Upper lobe of left lung (tissue), 6 donors: ENCODE measurements around the gene DGKG. TPM values are rescaled to one million over a fixed set of nuclear protein-coding genes. Genes with fewer than 3 reads are reported as not detected.

Experiments
- ATAC-seq, 2 donors: fragments of 200-7000 bp; cut with Tn5 transposase; one replicate each; pipeline ENCODE4 v1.9.1; 2022; ENCODE audit warnings: mild to moderate bottlenecking in 2 of 2, moderate library complexity in 2 of 2; ENCODE audit not compliant: low FRiP score in 2 of 2
- DNase-seq, 2 donors: peaks; one replicate each; pipeline ENCODE4 v3.0.0-alpha.2; 2019 to 2020
- H3K27ac ChIP-seq, 4 donors: fragments of 200-600 bp; sonication (generic); one replicate each; pipeline ENCODE4 v1.5.1; 2016 to 2019
- H3K27me3 ChIP-seq, 4 donors: fragments of 200-600 bp; sonication (generic); one replicate each; pipeline ENCODE4 v1.5.1; 2017 to 2019
- H3K36me3 ChIP-seq, 4 donors: fragments of 200-600 bp; sonication (generic); one replicate each; pipeline ENCODE4 v1.5.1; 2016 to 2019
- H3K4me1 ChIP-seq, 4 donors: fragments of 200-600 bp; sonication (generic); one replicate each; pipeline ENCODE4 v1.5.1; 2018 to 2019
- H3K4me3 ChIP-seq, 4 donors: fragments of 200-600 bp; sonication (generic); one replicate each; pipeline ENCODE4 v1.5.1; 2017 to 2019; ENCODE audit warnings: mild to moderate bottlenecking in 2 of 4, moderate library complexity in 1 of 4
- H3K9me3 ChIP-seq, 4 donors: fragments of 200-600 bp; sonication (generic); one replicate each; pipeline ENCODE4 v1.5.1; 2018 to 2019
- EP300 ChIP-seq, 4 donors: sonication (generic); formaldehyde crosslinking; IDR thresholded peaks; one replicate each; pipeline ENCODE4 v1.5.1; 2017; ENCODE audit warnings: antibody characterized with exemption in 4 of 4, control low read depth in 2 of 4
- POLR2A ChIP-seq, 4 donors: fragments of 450-650 bp; IDR thresholded peaks; one replicate each; pipeline ENCODE4 v1.5.1; 2016 to 2017; ENCODE audit warnings: antibody characterized with exemption in 4 of 4, mild to moderate bottlenecking in 2 of 4
- POLR2AphosphoS5 ChIP-seq, 2 donors: sonication (generic); formaldehyde crosslinking; IDR thresholded peaks; one replicate each; pipeline ENCODE4 v1.5.1; 2017; ENCODE audit warnings: antibody characterized with exemption in 2 of 2
- WGBS, 2 donors: methylation state at CpG; one replicate each; pipeline ENCODE4 v1.1.5; 2017 to 2018; 5-methylcytosine and 5-hydroxymethylcytosine counted together
- total RNA-seq, 6 donors: library from RNA; depleted of rRNA in 4 of 6; stranded (reverse); fragments of >200 nt in 4 of 6; gene quantifications; one replicate each; pipeline versions ENCODE4 v1.1.0 to v1.2.1, GENCODE V29; 2016 to 2021
- TF ChIP-seq, protein P1 (sequence below), 6 experiments: fragments of 450-650 bp in 4 of 6; fragments of 200-600 bp in 2 of 6; sonication (generic) in 2 of 6; IDR thresholded peaks; one replicate each; pipeline ENCODE4 v1.5.1; 2016 to 2019; ENCODE audit warnings: antibody characterized with exemption in 6 of 6
- donor health status: DM: no; HTN: no; CAD: no; lungs with moderate emphysema.
- donor health status: DM: no; HTN: yes; CAD: no; lungs with severe emphysema.

DGKG gene
- total RNA-seq, 6 donors from 2014 or later = 4.4 to 32.5 (median 6.5) TPM

DNA sequence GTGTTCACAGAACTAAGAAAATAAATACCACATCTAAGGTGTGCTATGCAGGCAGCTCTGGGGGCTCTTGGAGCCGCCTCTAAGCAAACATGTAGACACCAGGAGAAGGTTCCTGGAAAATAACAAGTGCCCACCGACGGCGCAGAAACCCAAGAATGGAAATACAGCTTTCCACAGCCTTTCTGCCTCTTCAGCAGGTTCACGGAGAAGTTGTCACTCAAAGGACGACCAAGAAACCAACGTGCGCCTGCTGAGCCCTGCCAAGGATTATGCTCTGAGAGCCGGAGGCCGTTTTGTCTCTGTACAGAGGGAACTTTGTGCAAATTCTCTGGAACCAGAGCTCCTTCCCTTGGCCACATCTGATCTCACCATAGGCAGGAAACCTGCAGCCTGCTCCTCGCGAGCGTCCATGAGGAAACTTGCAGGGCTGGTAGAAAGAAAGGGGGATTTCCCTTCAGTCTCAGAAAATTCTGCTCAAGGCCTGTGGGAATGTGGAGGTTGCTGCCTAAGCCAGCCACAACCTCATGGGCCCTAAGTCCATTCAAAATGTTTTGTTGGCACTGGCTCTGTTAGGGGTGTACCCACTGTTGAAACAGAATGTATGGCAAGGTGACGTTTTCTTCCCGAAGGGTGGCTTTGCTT is 212.6 kb downstream of the DGKG start:
- Histone ChIP-seq H3K9me3 (no peaks in the 10 kb centered on the region), H3K4me3 (no peak overlapping the region), H3K36me3 (no peaks in the 10 kb centered on the region), H3K27ac (no peak overlapping the region), H3K27me3 (no peaks in the 10 kb centered on the region), H3K4me1 (peaks cover 0 to 8% (median 0%) of the 10 kb centered on the region in 4 donors)
- WGBS, 2 donors = 85 to 91% methylated on average over 15 of the region's 15 CpGs
- TF ChIP-seq, protein P1, sequence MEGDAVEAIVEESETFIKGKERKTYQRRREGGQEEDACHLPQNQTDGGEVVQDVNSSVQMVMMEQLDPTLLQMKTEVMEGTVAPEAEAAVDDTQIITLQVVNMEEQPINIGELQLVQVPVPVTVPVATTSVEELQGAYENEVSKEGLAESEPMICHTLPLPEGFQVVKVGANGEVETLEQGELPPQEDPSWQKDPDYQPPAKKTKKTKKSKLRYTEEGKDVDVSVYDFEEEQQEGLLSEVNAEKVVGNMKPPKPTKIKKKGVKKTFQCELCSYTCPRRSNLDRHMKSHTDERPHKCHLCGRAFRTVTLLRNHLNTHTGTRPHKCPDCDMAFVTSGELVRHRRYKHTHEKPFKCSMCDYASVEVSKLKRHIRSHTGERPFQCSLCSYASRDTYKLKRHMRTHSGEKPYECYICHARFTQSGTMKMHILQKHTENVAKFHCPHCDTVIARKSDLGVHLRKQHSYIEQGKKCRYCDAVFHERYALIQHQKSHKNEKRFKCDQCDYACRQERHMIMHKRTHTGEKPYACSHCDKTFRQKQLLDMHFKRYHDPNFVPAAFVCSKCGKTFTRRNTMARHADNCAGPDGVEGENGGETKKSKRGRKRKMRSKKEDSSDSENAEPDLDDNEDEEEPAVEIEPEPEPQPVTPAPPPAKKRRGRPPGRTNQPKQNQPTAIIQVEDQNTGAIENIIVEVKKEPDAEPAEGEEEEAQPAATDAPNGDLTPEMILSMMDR (IDR thresholded peaks at IDR 0.05) = no peak
- TF ChIP-seq EP300 (IDR thresholded peaks at IDR 0.05) = no peak
- TF ChIP-seq POLR2A (IDR thresholded peaks at IDR 0.05) = no peak
- no peak for TF ChIP-seq POLR2AphosphoS5 (IDR thresholded peaks at IDR 0.05)
- DNase-seq = no peak
- no peak for ATAC-seq

DNA sequence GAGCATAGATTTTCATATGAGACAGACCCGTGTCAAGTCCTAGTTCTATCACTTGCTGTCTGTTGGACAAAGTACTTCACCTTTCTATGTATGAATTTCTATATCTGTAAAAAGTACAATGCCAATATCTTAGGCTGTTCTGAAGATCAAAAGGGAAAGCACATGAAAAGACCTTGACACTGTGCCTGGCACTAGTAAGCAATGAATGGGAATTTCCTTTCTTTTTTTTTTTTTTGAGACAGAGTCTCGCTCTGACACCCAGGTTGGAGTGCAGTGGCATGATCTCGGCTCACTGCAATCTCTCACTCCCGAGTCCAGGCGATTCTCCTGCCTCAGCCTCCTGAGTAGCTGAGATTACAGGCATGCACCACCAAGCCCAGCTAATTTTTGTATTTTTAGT is 217.8 kb downstream of the DGKG start:
- TF ChIP-seq, protein P1 (IDR thresholded peaks at IDR 0.05) = no peak
- no peak for TF ChIP-seq EP300 (IDR thresholded peaks at IDR 0.05)
- TF ChIP-seq POLR2A (IDR thresholded peaks at IDR 0.05) = no peak
- no peak for TF ChIP-seq POLR2AphosphoS5 (IDR thresholded peaks at IDR 0.05)
- no peak overlapping the region for H3K4me3 ChIP-seq
- no peaks in the 10 kb centered on the region for H3K36me3 ChIP-seq
- H3K4me1 ChIP-seq = no peaks in the 10 kb centered on the region
- H3K27ac ChIP-seq = no peak overlapping the region
- 90 to 91% methylated on average over 5 of the region's 5 CpGs for WGBS, 2 donors
- DNase-seq (no peak), ATAC-seq (no peak)
- no peaks in the 10 kb centered on the region for H3K9me3 ChIP-seq
- no peaks in the 10 kb centered on the region for H3K27me3 ChIP-seq

DNA sequence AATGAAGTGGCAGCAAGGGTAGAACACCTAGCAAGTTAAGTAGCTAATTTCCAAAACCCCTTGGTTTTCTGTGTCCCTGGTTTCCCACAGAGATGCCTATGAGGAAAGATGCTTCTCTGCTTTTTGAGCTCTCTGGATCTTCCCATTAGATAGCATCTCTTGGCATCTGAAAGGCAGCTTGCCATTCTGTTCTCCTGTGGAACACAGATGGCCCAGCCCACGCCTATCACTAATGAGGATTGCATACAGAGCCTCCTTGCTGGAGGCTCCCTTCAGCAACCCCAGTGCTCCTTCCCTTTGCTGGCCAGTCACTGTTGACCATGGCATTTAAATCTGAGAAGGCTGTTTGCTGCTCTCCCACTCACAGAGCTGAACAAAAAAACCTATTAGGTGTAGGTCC is 218.8 kb downstream of the DGKG start:
- Histone ChIP-seq H3K27me3 (no peaks in the 10 kb centered on the region), H3K4me3 (no peak overlapping the region), H3K36me3 (no peaks in the 10 kb centered on the region), H3K9me3 (no peaks in the 10 kb centered on the region), H3K27ac (no peak overlapping the region), H3K4me1 (no peaks in the 10 kb centered on the region)
- TF ChIP-seq POLR2A (IDR thresholded peaks at IDR 0.05) = no peak
- no peak for TF ChIP-seq EP300 (IDR thresholded peaks at IDR 0.05)
- TF ChIP-seq, protein P1 (IDR thresholded peaks at IDR 0.05) = no peak
- no peak for TF ChIP-seq POLR2AphosphoS5 (IDR thresholded peaks at IDR 0.05)
- DNase-seq = no peak
- WGBS, 2 donors = 75 to 94% methylated on average over 1 of the region's 1 CpG
- ATAC-seq = no peak

DNA sequence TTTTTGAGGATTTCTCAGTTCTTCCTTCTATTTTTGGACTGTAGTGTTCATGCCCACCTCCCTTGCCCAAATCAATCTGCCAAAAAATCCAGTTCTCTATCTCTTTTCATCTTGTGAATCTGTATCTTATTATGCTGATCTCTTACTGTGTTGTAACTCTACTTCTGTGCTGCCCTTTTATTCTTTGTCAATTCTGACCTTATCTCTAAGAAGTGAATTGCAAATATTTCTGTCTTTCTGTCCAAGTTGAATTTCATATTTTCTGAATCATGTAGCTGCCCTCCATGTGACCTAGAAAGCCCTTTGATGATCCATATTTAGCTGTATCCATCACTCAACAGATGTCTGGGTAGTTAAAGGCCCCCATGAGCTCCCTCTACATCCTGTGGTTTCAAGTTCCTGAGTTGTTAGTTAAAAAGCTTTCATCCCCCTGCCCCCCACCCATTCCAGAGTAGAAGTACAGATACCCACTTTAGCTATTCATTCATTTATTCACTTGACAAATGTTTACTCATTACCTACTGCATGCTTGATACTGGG is 219.6 kb downstream of the DGKG start:
- H3K27me3 ChIP-seq = no peaks in the 10 kb centered on the region
- TF ChIP-seq POLR2A (IDR thresholded peaks at IDR 0.05) (no peak), EP300 (IDR thresholded peaks at IDR 0.05) (no peak), POLR2AphosphoS5 (IDR thresholded peaks at IDR 0.05) (no peak)
- TF ChIP-seq, protein P1 (IDR thresholded peaks at IDR 0.05) = no peak
- H3K4me3 ChIP-seq = no peak overlapping the region
- H3K36me3 ChIP-seq = no peaks in the 10 kb centered on the region
- no peaks in the 10 kb centered on the region for H3K4me1 ChIP-seq
- ATAC-seq (no peak), DNase-seq (no peak)
- no peak overlapping the region for H3K27ac ChIP-seq
- H3K9me3 ChIP-seq = no peaks in the 10 kb centered on the region

DNA sequence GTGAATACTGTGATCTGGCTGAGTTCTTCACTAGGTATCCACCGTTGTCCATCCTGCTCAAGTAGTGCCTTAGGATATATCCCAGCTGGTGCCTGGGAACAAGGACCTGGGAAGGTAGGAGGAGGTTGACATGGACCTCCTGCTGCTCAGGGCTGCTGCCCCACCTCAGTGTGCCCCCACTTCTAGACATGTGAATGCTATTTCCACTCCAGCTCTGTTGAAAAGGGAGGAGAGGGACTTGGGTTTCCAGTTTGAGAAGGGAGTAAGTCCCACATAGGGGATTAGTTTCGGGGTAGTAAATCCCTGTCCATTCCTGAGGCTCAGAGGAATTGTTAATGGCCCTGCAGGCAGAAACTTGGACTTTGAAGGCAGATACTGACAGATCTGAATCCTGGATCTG is 220.2 kb downstream of the DGKG start:
- H3K4me3 ChIP-seq = no peak overlapping the region
- H3K4me1 ChIP-seq = no peaks in the 10 kb centered on the region
- no peak for DNase-seq

More for the DNA sequence above, 220.2 kb downstream of the DGKG start:
- 83 to 84% methylated on average over 2 of the region's 2 CpGs for WGBS, 2 donors
- H3K27me3 ChIP-seq = no peaks in the 10 kb centered on the region
- H3K27ac ChIP-seq = no peak overlapping the region
- H3K9me3 ChIP-seq = no peaks in the 10 kb centered on the region
- H3K36me3 ChIP-seq = no peaks in the 10 kb centered on the region
- TF ChIP-seq, protein P1 (IDR thresholded peaks at IDR 0.05) = no peak
- no peak for TF ChIP-seq POLR2AphosphoS5 (IDR thresholded peaks at IDR 0.05)
- no peak for TF ChIP-seq POLR2A (IDR thresholded peaks at IDR 0.05)
- no peak for TF ChIP-seq EP300 (IDR thresholded peaks at IDR 0.05)
- ATAC-seq = no peak
